Activated naive CD4-positive, alpha-beta T cell treated with anti-CD3 and anti-CD28 coated beads, Interleukin-2, amount 50 U/mL, for 72 hours (primary cell): ENCODE data around the gene WDR93. TPM values are rescaled to one million over a fixed set of nuclear protein-coding genes. Genes with fewer than 3 reads are reported as not detected.
A peak's percentile ranks its signal among the peaks of the same experiment; 100 is the strongest.
"Not testable (repeated sequence)": the region's sequence is repeated elsewhere in the genome, so short reads cannot be mapped to it uniquely, and the experiment has no call there.

Source experiments
- ATAC-seq, 2 donors: fragments of 150-1000 bp; cut with Tn5 transposase; 2 replicates each; pipeline ENCODE4 v1.10.0; 2021; ENCODE audit warnings: mild to moderate bottlenecking in 2 of 2, moderate library complexity in 2 of 2
- DNase-seq, 2 donors: peaks; one replicate each; pipeline ENCODE4 v3.0.0; 2021 to 2022; ENCODE audit warnings: low spot score in 2 of 2
- H3K27ac Mint-ChIP-seq, 2 donors: one replicate each; pipeline ENCODE4 v1.8.0; 2022; ENCODE audit warnings: mild to moderate bottlenecking in 2 of 2, mixed read lengths in 2 of 2
- H3K36me3 Mint-ChIP-seq, 2 donors: one replicate each; pipeline ENCODE4 v1.8.0; 2022; ENCODE audit warnings: mixed read lengths in 2 of 2
- H3K9me3 Mint-ChIP-seq, 2 donors: one replicate each; pipeline ENCODE4 v1.8.0; 2022; ENCODE audit warnings: mixed read lengths in 2 of 2
- total RNA-seq, 2 donors: library from RNA; stranded (reverse); gene quantifications; one replicate each; pipeline ENCODE4 v1.2.3, GENCODE V29; 2022

WDR93 gene
- total RNA-seq, 2 donors from 2014 or later: not detected

DNA sequence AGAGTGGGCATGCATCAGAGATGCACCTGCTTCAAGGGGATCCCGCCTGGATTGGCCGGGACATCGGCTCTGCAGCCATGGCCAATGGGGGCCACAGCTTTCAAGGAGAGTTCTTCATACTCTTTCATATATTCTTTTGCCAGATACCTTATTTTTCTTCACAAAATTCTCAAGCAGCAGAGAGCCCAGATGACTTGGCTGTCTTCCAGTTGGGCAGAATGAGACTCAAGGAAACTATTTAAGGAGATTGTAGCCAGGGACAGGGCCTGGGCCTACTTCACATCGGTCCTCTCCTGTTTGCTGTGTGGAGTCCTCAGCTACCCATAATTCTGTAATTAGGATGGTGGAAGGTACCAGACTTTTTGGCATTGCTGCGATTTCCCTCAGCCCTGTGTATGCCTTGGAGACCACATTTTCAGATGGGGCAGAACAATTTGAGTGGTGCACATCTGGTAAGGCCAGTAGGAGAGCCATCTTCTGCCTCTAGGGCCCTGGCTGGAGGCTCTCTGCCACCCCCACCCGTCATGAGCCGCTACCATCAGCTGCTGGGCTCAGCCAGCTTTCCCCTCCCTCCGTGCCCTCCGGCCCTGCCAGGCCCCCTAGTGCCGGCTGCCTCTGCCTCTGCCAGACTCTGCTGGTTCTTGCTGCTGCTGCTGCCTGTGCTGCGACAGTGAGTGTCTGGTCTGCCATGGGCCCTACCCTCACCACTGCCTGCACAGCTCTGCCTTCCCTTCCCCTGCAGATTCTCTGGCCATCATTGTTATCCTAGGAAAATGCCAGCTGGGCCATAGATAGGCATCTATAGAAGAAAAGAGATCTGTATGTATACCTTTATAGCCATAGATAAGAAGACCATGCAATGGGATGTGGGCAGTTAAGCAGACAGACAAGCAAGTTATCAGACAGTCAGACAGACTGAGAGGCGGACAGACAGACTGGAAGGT lies 18.1 kb upstream of the WDR93 start:
- Mint-ChIP-seq H3K9me3 (no peaks in the 10 kb centered on the region), H3K36me3 (no peaks in the 10 kb centered on the region), H3K27ac (no peak overlapping the region)
- no peak for DNase-seq
- ATAC-seq: no peak

DNA sequence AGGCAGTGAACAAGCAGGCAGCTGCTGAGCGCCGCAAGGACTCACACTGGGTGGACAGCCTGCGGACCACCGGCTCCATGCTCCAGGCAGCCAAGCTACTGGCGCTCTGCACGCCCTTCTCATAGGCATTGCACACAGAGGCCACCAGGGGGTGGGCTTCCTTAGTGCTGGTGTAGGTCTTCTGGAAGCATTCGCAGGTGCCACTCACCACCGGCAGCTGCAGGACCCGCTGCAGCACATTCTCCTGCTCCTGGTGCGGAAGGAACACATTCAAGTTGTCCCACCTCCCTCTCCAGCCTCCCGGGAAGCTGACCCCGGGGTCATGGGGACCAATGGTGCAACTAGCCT lies 17.5 kb upstream of the WDR93 start:
- H3K9me3 Mint-ChIP-seq: no peaks in the 10 kb centered on the region
- ATAC-seq (peak; percentile 28 to 68), DNase-seq (no peak)
- no peak overlapping the region for H3K27ac Mint-ChIP-seq
- no peaks in the 10 kb centered on the region for H3K36me3 Mint-ChIP-seq

DNA sequence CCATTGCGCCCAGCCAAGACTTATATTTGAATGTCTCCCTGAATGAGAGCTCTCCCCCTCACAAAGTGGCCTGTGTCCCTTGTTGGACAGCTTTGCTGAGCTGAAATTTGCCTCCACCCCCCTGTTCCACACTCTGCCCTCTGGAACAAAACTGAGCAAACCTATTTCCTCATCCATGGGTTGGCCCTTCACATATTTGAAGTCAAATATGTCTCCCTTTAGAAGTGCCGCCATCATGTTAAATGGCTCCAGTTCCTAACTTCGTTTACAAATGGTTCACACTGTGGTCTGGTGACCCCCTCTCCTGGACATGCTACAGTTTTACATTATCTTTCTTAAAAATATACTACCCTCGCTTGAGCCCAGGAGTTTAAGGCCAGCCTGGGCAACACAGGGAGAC lies 16.1 kb upstream of the WDR93 start:
- no peaks in the 10 kb centered on the region for H3K9me3 Mint-ChIP-seq
- no peak for ATAC-seq
- no peak overlapping the region for H3K27ac Mint-ChIP-seq
- H3K36me3 Mint-ChIP-seq: no peaks in the 10 kb centered on the region
- DNase-seq: no peak

DNA sequence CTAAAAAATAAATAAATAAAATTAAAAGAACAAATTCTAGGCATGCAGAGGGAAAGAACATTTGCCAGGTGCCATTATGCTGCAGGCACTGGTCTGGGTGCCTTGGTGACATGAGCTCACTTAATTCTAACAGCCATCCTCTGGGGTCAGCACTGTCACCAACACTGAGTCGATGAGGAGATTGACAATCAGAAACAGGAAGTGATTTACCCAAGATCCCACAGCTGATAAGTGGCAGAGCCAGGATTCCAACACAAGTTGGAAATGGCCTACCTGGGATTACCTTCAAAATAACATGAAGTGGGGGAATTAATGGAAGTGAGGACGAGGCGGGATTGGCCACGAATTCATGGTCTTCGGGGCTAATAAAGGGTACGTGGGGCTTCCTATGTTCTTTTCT lies 15.0 kb upstream of the WDR93 start:
- H3K9me3 Mint-ChIP-seq: no peaks in the 10 kb centered on the region
- ATAC-seq (no peak), DNase-seq (no peak)
- no peaks in the 10 kb centered on the region for H3K36me3 Mint-ChIP-seq
- H3K27ac Mint-ChIP-seq: no peak overlapping the region

DNA sequence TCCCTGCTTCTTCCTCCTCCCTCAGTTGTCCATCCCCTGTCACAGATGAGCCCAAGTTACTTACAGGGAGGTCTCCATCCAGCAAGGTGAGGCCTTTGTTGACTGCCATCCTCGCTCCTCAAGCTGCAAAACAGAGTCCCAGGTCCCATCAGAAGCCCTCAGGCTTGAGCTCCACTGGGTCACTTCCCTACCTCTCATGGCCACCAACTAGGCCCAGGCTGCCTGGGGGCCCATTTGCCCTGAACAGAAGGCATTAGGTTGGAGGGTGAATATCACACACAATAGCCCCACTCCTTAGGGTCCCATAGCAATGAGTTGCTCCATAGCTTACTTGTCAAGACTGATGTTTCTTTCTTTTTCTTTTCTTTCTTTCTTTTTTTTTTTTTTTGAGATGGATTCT lies 13.2 kb upstream of the WDR93 start:
- ATAC-seq (no peak), DNase-seq (no peak)
- Mint-ChIP-seq H3K27ac (no peak overlapping the region), H3K36me3 (no peaks in the 10 kb centered on the region), H3K9me3 (no peaks in the 10 kb centered on the region)

DNA sequence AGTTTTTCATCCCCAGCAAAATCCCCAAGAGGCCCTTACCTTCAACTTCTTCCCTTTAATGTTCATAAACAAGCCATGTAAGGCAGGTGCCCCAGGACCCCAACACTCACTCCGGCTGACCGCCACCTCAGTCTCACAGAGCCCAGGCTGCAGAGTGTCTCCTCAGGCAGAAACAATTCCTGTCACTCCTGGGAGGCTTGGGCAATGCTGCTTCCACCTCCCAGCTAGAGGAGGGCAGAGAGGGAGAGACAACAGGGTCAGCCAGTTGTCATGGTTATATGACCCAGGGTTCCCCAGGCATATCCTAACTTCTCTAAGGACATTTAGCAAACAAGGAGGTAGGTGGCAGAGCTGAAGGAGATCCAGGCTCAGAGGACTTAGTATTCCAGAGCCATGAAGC lies 11.4 kb upstream of the WDR93 start, which contains the start of gene PLIN1:
PLIN1 (minus strand) TSS at position 156 of the 400 bp plus-strand sequence. CDS start 1,878 bp downstream, outside the sequence.
- Mint-ChIP-seq H3K36me3 (peaks cover 0 to 4% of the 10 kb centered on the region in 2 donors), H3K9me3 (no peaks in the 10 kb centered on the region), H3K27ac (no peak within 1 kb of the TSS)
- DNase-seq: no peak
- ATAC-seq: no peak

DNA sequence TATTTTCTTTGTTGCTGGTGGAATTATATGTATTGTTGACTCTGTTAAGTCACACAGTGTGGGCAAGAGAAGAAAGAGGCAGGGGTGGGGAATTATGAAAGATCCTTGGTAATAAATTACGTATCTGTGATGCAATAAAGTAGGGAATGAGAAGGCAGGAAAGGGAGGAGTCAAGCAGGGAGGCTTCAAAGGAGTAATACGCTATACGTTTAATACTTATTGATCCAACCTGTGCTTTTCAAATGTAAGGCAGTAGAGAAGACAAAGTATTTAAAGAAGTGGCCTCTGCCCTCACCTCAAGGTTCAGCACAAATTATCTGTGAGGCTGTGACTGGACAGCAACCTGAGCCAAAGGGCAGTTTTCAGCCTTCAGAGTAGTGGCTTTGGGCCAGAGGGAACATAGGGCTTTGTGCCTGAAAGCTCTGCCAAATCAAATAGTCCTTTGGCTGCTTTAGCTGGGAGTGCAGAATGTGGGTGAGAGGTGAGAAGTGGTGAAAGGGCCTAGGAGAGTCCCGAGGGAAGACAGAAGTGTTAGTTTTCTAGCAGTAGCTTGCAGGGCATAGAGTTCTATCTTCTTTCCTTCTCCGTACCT lies 10.2 kb upstream of the WDR93 start:
- H3K36me3 Mint-ChIP-seq: peaks cover 0 to 4% of the 10 kb centered on the region in 2 donors
- no peaks in the 10 kb centered on the region for H3K9me3 Mint-ChIP-seq
- no peak for DNase-seq
- ATAC-seq: no peak
- H3K27ac Mint-ChIP-seq: no peak overlapping the region

DNA sequence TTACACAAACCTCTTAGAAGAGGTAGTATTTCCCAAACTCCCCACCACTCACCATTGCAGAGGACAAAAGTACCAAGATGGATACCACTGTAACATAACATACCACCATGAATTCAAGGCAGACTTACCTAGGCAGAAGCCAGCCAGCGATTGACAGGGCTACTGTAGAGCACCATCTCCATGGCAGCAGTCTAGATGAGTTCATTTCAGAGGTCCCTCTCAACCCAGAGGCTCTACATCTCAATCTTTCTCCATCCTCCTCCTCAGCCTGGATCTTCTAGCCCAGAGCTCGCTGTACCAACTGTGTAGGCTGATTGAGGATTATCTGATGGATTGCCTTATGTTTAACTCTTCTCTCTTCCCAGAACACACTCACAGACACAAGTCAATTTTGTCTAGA lies 9.5 kb upstream of the WDR93 start:
- ATAC-seq: no peak
- H3K9me3 Mint-ChIP-seq: no peaks in the 10 kb centered on the region
- H3K27ac Mint-ChIP-seq: no peak overlapping the region
- no peak for DNase-seq
- peaks cover 0 to 4% of the 10 kb centered on the region in 2 donors for H3K36me3 Mint-ChIP-seq

DNA sequence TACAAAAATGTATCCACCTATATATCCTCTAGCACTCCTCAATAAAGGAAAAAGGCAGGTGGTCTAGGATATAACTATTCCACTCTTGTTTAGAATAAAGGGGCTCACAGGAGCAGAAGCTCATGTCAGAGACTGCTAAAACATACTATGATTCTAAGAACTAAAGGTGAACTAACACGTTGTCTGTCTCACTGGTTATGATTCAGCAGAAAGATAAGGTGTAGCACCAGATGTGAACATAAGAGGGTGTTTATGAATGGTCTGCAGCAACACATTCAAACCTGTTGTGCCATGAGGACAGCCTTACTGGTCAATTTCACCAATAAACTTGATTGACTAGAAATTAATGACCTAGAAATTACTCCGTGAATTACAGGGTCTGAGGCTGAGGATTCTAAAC lies 4.6 kb upstream of the WDR93 start:
- Mint-ChIP-seq H3K27ac (no peak overlapping the region), H3K36me3 (peaks cover 0 to 4% of the 10 kb centered on the region in 2 donors)

DNA sequence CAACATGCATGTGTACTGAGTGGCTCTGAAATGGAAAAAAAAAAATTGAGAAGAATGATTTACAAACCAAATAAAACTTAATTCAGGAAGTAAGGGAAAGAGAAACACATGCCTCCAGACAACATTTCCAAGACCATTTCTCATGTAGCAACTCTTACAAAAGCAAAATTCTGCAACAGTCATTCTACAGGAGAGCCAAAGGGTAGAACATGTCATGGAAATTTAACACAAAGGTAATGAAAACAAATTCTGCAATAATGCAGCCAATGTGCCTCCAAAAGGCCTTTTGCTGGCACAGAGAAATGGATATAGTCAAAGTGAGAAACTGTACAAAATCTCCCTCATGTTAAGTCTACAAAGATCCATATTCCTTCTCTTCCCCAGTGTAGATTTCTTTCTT lies 4.1 kb upstream of the WDR93 start:
- peaks cover 0 to 4% of the 10 kb centered on the region in 2 donors for H3K36me3 Mint-ChIP-seq
- ATAC-seq: no peak
- H3K27ac Mint-ChIP-seq: no peak overlapping the region
- no peak for DNase-seq
- no peaks in the 10 kb centered on the region for H3K9me3 Mint-ChIP-seq

More for the DNA sequence above, 4.6 kb upstream of the WDR93 start:
- DNase-seq (no peak), ATAC-seq (no peak)
- H3K9me3 Mint-ChIP-seq: no peaks in the 10 kb centered on the region

DNA sequence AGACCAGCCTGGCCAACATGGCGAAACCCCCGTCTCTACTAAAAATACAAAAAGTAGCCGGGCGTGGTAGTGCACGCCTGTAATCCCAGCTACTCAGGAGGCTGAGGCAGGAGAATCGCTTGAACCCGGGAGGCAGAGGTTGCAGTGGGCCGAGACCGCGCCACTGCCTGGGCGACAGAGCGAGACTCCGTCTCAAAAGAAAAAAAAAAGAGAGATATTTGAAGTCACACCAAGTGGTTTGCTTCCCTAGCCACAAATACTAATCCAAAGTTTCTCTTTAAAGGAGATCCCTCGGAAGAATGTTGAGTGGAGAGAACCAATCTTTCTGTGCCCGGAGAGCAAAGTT lies 708 bp upstream of the WDR93 start:
- ATAC-seq, H3K36me3 Mint-ChIP-seq, DNase-seq, H3K9me3 Mint-ChIP-seq: not testable (repeated sequence)
- peak overlapping the region; percentile 19 to 69 for H3K27ac Mint-ChIP-seq

DNA sequence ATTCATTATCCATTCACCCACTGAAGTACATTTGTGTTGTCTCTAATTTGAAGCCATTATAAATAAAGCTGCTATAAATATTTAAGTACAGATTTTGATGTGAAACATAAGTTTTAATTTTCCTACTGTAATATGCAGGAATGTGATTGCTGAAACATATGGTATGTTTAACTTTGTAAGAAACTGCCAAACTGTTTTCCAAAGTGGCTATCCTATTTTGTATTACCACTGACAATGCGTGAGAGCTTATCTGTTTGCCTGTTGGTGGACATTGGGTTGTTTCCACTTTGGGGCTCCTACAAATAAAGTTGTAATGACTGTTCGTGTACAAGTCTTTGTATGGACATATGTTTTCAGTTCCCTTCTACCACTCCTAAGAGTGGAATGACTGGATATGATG lies 2.5 kb downstream of the WDR93 start:
- Mint-ChIP-seq H3K9me3 (no peaks in the 10 kb centered on the region), H3K27ac (no peak overlapping the region), H3K36me3 (no peaks in the 10 kb centered on the region)
- no peak for DNase-seq
- ATAC-seq: no peak

DNA sequence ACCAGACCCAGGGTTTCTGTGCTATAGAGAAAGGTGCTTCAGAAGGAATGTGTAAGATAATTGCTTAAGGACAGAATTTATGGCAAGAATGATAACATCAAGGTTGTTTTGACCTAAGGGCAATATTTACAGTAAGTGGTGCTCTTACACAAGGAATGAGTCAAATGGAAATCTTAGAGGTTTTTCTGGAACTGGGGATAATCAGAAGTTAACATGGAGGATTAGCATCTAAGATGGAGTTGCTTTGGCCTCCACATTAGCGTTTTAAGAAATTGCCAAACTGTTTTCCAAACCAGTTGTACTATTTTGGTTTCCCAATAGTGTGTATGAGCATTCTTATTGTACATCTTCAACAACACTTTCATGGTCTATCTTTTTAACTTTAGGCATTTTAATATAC lies 3.1 kb downstream of the WDR93 start:
- DNase-seq (no peak), ATAC-seq (no peak)
- H3K27ac Mint-ChIP-seq: no peak overlapping the region
- no peaks in the 10 kb centered on the region for H3K36me3 Mint-ChIP-seq
- H3K9me3 Mint-ChIP-seq: no peaks in the 10 kb centered on the region

DNA sequence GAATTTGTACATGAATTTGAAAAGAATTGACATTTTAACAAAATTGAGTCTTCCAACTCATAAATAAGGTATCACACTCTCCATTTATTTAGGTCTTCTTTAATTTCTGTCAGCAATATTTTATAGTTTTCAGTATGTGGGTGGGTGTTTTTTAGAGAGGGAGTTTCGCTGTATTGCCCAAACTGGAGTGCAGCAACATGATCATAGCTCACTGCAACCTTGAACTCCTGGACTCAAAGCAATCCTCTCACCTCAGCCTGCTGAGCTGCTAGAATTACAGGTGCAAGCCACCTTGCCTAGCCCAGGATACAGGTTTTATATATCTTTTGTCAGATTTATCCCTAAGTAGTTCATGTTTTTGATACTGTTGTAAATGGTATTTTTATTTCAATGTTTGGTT lies 4.6 kb downstream of the WDR93 start:
- Mint-ChIP-seq H3K27ac (no peak overlapping the region), H3K9me3 (no peaks in the 10 kb centered on the region), H3K36me3 (no peaks in the 10 kb centered on the region)
- ATAC-seq (no peak), DNase-seq (no peak)

DNA sequence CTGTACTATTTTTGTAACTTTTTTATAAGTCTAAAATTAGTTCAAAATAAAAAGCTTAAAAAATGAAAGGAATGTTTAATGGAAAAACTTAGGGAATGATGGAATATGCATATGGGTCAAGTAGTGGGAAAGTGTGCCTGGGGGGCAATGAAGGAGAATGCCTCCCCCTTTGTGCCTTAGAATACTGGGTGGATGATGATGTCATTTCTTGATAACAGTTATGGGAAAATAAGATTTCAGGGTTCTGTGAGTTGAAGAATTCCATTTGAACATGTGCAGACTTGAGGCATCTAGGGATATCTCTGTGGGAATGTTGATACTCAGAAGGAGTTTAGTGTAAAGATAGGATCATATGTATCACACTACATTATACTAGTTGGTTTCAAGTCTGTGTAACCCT lies 13.8 kb downstream of the WDR93 start:
- ATAC-seq (no peak), DNase-seq (no peak)
- Mint-ChIP-seq H3K36me3 (no peaks in the 10 kb centered on the region), H3K27ac (no peak overlapping the region), H3K9me3 (no peaks in the 10 kb centered on the region)

DNA sequence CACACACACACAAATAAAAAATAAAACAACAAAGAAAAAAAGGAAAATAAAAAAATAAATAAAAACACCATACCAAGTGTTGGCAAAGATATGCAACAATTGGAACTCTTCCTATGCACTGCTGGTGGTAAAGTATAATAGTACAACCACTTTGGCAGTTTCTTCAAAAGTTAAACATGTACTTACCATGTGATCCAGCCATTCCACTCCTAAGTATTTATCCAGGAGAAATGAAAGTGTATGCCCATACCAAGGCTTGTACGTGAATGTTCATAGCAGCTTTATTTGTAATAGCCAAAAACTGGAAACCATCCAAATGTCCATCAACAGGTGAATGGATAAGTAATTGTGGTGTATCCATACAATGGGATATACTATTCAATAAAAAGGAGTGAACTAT lies 17.0 kb downstream of the WDR93 start:
- DNase-seq (no peak), ATAC-seq (no peak)
- Mint-ChIP-seq H3K9me3 (no peaks in the 10 kb centered on the region), H3K27ac (no peak overlapping the region), H3K36me3 (no peaks in the 10 kb centered on the region)

DNA sequence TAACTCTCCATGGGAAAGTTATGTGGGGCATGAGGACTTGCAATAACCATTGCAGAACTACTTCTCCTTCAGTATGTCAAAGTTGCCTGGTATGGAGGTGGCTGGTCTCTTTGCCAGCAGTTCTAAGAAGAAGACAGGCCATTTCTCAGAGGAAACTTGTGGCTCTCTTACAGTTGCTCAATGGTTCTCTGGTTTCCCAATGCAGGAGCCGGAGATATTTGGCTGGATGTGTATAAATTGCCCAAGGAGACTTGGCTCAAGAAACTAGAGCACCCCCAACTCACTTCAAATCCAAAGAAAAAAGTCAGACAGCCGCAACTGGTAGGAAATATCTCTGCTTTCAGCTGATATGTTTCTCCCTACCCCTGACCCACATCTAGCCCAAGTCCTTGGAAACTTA lies 24.2 kb downstream of the WDR93 start:
- Mint-ChIP-seq H3K9me3 (no peaks in the 10 kb centered on the region), H3K36me3 (no peaks in the 10 kb centered on the region), H3K27ac (no peak overlapping the region)
- ATAC-seq (no peak), DNase-seq (no peak)

DNA sequence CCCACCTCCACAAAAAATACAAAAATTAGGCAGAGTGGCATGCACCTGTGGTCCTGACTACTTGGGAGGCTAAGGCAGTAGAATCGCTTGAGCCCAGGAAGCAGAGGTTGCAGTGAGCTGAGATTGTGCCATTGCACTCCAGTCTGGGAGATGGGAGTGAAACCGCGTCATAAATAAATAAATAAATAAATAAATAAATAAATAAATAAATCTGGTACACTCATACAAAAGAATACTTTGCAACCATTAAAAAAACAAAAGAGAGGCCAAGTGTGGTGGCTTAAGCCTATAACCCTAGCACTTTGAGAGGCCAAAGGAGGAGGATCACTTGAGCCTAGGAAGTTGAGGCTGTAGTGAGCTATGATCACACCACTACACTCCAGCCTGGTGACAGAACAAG lies 32.4 kb downstream of the WDR93 start:
- Mint-ChIP-seq H3K27ac (no peak overlapping the region), H3K36me3 (no peaks in the 10 kb centered on the region), H3K9me3 (no peaks in the 10 kb centered on the region)
- DNase-seq: no peak
- ATAC-seq: no peak
